Choroid plexus epithelial cell (primary cell): ENCODE measurements around the gene COL6A3.

ENCODE experiments used
- DNase-seq: peaks from one replicate; pipeline ENCODE4 v3.0.0-alpha.2; 2010; ENCODE audit warnings: low read depth
- H3K4me3 ChIP-seq: 2 replicates; pipeline ENCODE4 v1.5.1; 2011; ENCODE audit warnings: low read depth, mild to moderate bottlenecking, control low read depth, low read length, moderate library complexity
- TF ChIP-seq, protein P1 (sequence below): conservative IDR thresholded peaks from 2 replicates; pipeline ENCODE4 v1.5.1; 2011; ENCODE audit warnings: low read depth, mild to moderate bottlenecking, control low read depth, inconsistent platforms, low read length, moderate library complexity

COL6A3 gene

GRCh38 chr2:237374284-237375060 is 39.5 kb downstream of the COL6A3 start:
- DNase-seq: no peak
- TF ChIP-seq, protein P1, sequence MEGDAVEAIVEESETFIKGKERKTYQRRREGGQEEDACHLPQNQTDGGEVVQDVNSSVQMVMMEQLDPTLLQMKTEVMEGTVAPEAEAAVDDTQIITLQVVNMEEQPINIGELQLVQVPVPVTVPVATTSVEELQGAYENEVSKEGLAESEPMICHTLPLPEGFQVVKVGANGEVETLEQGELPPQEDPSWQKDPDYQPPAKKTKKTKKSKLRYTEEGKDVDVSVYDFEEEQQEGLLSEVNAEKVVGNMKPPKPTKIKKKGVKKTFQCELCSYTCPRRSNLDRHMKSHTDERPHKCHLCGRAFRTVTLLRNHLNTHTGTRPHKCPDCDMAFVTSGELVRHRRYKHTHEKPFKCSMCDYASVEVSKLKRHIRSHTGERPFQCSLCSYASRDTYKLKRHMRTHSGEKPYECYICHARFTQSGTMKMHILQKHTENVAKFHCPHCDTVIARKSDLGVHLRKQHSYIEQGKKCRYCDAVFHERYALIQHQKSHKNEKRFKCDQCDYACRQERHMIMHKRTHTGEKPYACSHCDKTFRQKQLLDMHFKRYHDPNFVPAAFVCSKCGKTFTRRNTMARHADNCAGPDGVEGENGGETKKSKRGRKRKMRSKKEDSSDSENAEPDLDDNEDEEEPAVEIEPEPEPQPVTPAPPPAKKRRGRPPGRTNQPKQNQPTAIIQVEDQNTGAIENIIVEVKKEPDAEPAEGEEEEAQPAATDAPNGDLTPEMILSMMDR: no peak
- H3K4me3 ChIP-seq: no peak overlapping the region

DNA sequence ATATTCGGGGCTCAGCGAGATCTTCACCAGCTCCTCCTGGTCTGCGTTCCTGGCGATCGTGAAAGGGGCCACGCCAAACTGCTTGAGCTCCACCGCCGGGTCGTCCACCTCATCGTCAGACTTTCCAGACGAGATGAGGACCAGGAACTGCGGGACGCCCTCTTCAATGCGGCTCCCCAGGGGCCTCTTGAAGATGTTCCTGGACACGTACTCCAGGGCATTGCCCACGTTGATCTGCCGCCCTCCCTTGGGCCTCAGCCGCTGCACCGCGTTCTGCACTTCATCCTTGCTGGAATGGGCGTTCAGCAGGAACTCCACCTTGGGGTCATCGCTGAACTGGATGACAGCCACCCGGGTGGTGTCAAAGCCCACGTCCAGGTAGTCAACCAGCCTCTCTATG is 42.1 kb downstream of the COL6A3 start:
- no peak overlapping the region for H3K4me3 ChIP-seq
- TF ChIP-seq, protein P1: no peak
- no peak for DNase-seq

DNA sequence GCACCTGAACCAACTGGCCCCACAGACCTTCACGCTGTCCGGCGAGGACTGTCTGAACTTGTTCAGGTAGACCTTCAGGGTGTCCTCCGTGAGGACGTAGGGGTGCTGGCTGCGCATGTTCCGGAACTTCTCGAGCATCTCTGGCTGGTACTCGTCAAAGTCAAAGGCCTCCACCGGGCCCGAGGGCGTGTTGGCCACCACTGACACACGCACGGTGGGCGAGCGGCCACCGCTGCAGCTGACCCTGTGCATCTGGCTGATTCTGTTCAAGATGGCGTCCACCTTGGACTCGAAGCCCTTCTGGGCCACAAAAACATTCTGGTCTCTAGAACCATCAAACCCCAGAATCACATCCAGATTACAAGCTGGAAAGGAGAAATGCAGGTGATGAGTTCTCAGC is 48.3 kb downstream of the COL6A3 start:
- TF ChIP-seq, protein P1: no peak

GRCh38 chr2:237364655-237365054 is 49.3 kb downstream of the COL6A3 start:
- no peak overlapping the region for H3K4me3 ChIP-seq
- TF ChIP-seq, protein P1: no peak
- no peak for DNase-seq

More for the DNA sequence above, 48.3 kb downstream of the COL6A3 start:
- no peak overlapping the region for H3K4me3 ChIP-seq
- no peak for DNase-seq

GRCh38 chr2:237361194-237362004 is 52.6 kb downstream of the COL6A3 start:
- TF ChIP-seq, protein P1: no peak
- DNase-seq: no peak
- no peak overlapping the region for H3K4me3 ChIP-seq

- DNase-seq: no peak
- H3K4me3 ChIP-seq: no peak overlapping the region
- TF ChIP-seq, protein P1: no peak
Observed at GRCh38 chr2:237359894-237360780, 53.8 kb downstream of the COL6A3 start.
